HepG2 (cell line): ENCODE results near the gene ABHD12. TPM values are rescaled to one million over a fixed set of nuclear protein-coding genes. Genes with fewer than 3 reads are reported as not detected.
A peak's percentile ranks its signal among the peaks of the same experiment; 100 is the strongest.

ENCODE experiments used
- ARNTL ChIP-seq: sonication (generic); formaldehyde crosslinking; IDR thresholded peaks from 2 replicates; pipeline ENCODE4 v1.4.0; 2020; ENCODE audit warnings: mild to moderate bottlenecking, missing genetic modification reagents
- BCL6 ChIP-seq: IDR thresholded peaks from 2 replicates; pipeline ENCODE4 v1.6.1; 2016; ENCODE audit warnings: missing genetic modification reagents, missing compliant biosample characterization
- CREB1 ChIP-seq, 2 experiments: fragments of 450-650 bp in 1 of 2; IDR thresholded peaks; 2 replicates each; pipeline ENCODE4 v1.6.1; 2016 to 2017; ENCODE audit warnings: control low read depth in 1 of 2, mild to moderate bottlenecking in 1 of 2, missing compliant biosample characterization in 1 of 2, missing genetic modification characterization in 1 of 2
- ETV6 ChIP-seq: sonication (generic); formaldehyde crosslinking; conservative IDR thresholded peaks from 2 replicates; pipeline ENCODE4 v1.4.0; 2020; ENCODE audit warnings: missing genetic modification reagents
- HOXA3 ChIP-seq: sonication (generic); formaldehyde crosslinking; IDR thresholded peaks from 2 replicates; pipeline ENCODE4 v1.5.0; 2020; ENCODE audit warnings: missing genetic modification reagents
- ISL2 ChIP-seq: sonication (generic); formaldehyde crosslinking; IDR thresholded peaks from 2 replicates; pipeline ENCODE4 v1.5.0; 2020; ENCODE audit warnings: missing genetic modification reagents
- MED1 ChIP-seq: sonication (generic); formaldehyde crosslinking; IDR thresholded peaks from 2 replicates; pipeline ENCODE4 v1.4.0; 2020; ENCODE audit warnings: missing genetic modification reagents
- NFE2L2 ChIP-seq: fragments of 150-350 bp; IDR thresholded peaks from 2 replicates; pipeline ENCODE4 v1.6.1; 2014; ENCODE audit warnings: low read length
- NR2C2 ChIP-seq: sonication (generic); formaldehyde crosslinking; IDR thresholded peaks from 2 replicates; pipeline ENCODE4 v1.4.0; 2020; ENCODE audit warnings: missing genetic modification reagents, mild to moderate bottlenecking, moderate library complexity, borderline replicate concordance
- PAWR ChIP-seq: sonication (generic); formaldehyde crosslinking; IDR thresholded peaks from 2 replicates; pipeline ENCODE4 v1.4.0; 2020; ENCODE audit warnings: missing genetic modification reagents, mild to moderate bottlenecking, borderline replicate concordance
- SMARCE1 ChIP-seq: fragments of 450-650 bp; IDR thresholded peaks from 2 replicates; pipeline ENCODE4 v1.6.1; 2017; ENCODE audit warnings: borderline replicate concordance
- TARDBP ChIP-seq: sonication (generic); formaldehyde crosslinking; IDR thresholded peaks from 2 replicates; pipeline ENCODE4 v1.8.0; 2022; ENCODE audit warnings: mild to moderate bottlenecking, missing genetic modification reagents
- TCF7L2 ChIP-seq: IDR thresholded peaks from 2 replicates; pipeline ENCODE4 v1.6.1; 2011; ENCODE audit warnings: mild to moderate bottlenecking, low read depth, low read length, moderate library complexity
- TEAD2 ChIP-seq: sonication (generic); formaldehyde crosslinking; IDR thresholded peaks from 2 replicates; pipeline ENCODE4 v1.9.0; 2021; ENCODE audit warnings: missing genetic modification reagents
- ZNF274 ChIP-seq: sonication (generic); formaldehyde crosslinking; IDR thresholded peaks from 2 replicates; pipeline ENCODE4 v1.5.1; 2020; ENCODE audit warnings: mild to moderate bottlenecking, missing genetic modification reagents
- ZNF709 ChIP-seq: sonication (generic); formaldehyde crosslinking; IDR thresholded peaks from 2 replicates; pipeline ENCODE4 v1.5.0; 2020; ENCODE audit warnings: mild to moderate bottlenecking, missing genetic modification reagents
- ZNF713 ChIP-seq: sonication (generic); formaldehyde crosslinking; IDR thresholded peaks from 2 replicates; pipeline ENCODE4 v1.4.0; 2020; ENCODE audit warnings: mild to moderate bottlenecking, missing genetic modification reagents
- ZNF724P ChIP-seq: sonication (generic); formaldehyde crosslinking; IDR thresholded peaks from 2 replicates; pipeline ENCODE4 v1.8.0; 2022; ENCODE audit warnings: missing genetic modification reagents, borderline replicate concordance
- polyA plus RNA-seq, 8 experiments: library from polyadenylated mRNA; depleted of rRNA in 3 of 8; stranded (reverse) in 7 of 8; unstranded in 1 of 8; fragments of >200 nt; fragmentation: Illumina TruSeq in 4 of 8; extraction: Trizol in 4 of 8; gene quantifications; 2 replicates each; pipeline versions ENCODE4 v1.2.1 to v1.2.3, GENCODE V29; 2011 to 2016; ENCODE audit warnings: low read depth in 4 of 8, missing spikeins in 1 of 8, mixed read lengths in 1 of 8; ENCODE audit not compliant: insufficient read depth in 1 of 8
- total RNA-seq, 5 experiments: library from RNA; depleted of rRNA; stranded (reverse); fragments of >200 nt; fragmentation: Illumina TruSeq; extraction: Trizol; gene quantifications; 2 replicates each; pipeline ENCODE4 v1.2.3, GENCODE V29; 2016; ENCODE audit warnings: low read depth in 1 of 5
- TF ChIP-seq, protein P1 (sequence below): sonication (generic); formaldehyde crosslinking; IDR thresholded peaks from 2 replicates; pipeline ENCODE4 v1.5.1; 2020; ENCODE audit warnings: missing genetic modification reagents, mild to moderate bottlenecking, borderline replicate concordance
- TF ChIP-seq, protein P2 (sequence below): fragments of 450-650 bp; IDR thresholded peaks from 2 replicates; pipeline ENCODE4 v1.6.1; 2017; ENCODE audit warnings: mild to moderate bottlenecking
- TF ChIP-seq, protein P3 (sequence below): sonication (generic); formaldehyde crosslinking; IDR thresholded peaks from 2 replicates; pipeline ENCODE4 v1.4.0; 2020; ENCODE audit warnings: missing genetic modification reagents
- TF ChIP-seq, protein P4 (sequence below): sonication (generic); formaldehyde crosslinking; IDR thresholded peaks from 2 replicates; pipeline ENCODE4 v1.5.0; 2020; ENCODE audit warnings: mild to moderate bottlenecking, missing genetic modification reagents, borderline replicate concordance

The ABHD12 gene
- total and polyA plus RNA-seq, 2 of the 13 experiments (the other 11 are each of a cell fraction or from before 2014, with no cell fraction given): 23.5 to 72.1 TPM

DNA sequence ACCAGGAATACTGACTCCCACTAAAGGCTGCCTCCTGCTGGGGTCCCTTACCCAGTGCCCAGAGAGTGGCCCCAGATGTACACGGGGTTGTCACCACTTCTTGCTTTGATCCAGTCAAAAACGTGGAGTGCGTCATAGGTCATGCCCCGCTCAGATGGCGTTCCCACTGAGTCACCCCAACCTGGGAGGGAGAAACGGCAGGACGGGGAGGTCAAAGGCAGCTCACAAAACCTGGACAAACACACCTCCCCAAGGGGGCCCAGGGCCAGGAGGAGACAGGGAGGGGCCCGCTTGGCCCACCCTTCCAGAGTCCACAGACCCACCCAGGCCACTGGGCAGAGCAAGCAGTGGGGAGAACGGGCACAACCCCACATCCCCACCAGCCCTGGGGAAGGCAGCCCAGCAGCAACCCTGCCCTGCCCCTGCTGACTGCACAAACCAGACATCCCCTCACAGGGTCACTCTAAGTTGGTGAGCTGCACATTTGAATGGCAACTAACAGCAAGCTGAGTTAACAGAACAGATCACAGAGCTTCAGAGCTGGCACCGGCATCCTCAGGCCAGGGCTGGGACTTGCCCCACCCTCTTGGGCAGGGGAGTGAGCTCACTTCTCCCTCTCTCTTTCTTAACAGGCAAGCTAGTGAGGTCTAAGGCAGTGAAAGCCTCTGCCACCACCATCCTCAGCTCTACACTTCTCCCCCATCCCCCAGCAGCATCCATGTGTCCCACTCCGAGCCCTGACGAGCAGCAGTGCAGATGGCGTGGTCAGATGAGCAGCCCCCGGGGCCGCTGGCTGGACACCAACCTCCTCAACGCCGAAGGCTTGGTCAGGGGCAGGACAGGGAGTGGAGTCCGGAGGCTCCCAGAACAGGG, 81.0 kb downstream of the ABHD12 start (continued):
- TF ChIP-seq NR2C2 (CRISPR knock-in tag) (peak; percentile 76), ISL2 (CRISPR knock-in tag) (peak; percentile 21; the same call in 1 of the 2 replicates), ZNF274 (CRISPR knock-in tag) (0 out of 2 replicates have a peak, but pooled peaks have one; percentile 16), TEAD2 (0 out of 2 replicates have a peak, but pooled peaks have one; percentile 58), PAWR (CRISPR knock-in tag) (no peak), TCF7L2 (no peak), MED1 (CRISPR knock-in tag) (0 out of 2 replicates have a peak, but pooled peaks have one; percentile 30), ARNTL (0 out of 2 replicates have a peak, but pooled peaks have one; percentile 25), ZNF713 (CRISPR knock-in tag) (0 out of 2 replicates have a peak, but pooled peaks have one; percentile 15), ZNF724P (no peak), NFE2L2 (no peak), CREB1 (IDR thresholded peaks at IDR 0.05) (peak; percentile 79), CREB1 (CRISPR knock-in tag; IDR thresholded peaks at IDR 0.05) (no peak), ETV6 (CRISPR knock-in tag) (no peak), ZNF709 (CRISPR knock-in tag) (no peak), SMARCE1 (no peak), TARDBP (CRISPR knock-in tag) (no peak), BCL6 (CRISPR knock-in tag) (peak; percentile 5; the same call in 1 of the 2 replicates), HOXA3 (CRISPR knock-in tag) (peak; percentile 38; the same call in 1 of the 2 replicates)
- TF ChIP-seq, protein P1, sequence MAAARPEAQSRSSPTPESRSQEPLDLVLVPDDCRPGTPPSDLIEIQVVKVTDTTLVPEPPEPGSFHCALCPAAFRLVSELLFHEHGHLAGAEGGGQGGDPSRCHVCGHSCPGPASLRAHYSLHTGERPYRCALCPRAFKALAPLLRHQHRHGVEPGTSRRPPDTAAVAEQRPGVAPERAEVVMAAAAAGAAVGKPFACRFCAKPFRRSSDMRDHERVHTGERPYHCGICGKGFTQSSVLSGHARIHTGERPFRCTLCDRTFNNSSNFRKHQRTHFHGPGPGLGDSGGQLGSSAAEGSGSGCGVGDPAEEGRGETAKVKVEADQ (CRISPR knock-in tag): no peak
- TF ChIP-seq, protein P2, sequence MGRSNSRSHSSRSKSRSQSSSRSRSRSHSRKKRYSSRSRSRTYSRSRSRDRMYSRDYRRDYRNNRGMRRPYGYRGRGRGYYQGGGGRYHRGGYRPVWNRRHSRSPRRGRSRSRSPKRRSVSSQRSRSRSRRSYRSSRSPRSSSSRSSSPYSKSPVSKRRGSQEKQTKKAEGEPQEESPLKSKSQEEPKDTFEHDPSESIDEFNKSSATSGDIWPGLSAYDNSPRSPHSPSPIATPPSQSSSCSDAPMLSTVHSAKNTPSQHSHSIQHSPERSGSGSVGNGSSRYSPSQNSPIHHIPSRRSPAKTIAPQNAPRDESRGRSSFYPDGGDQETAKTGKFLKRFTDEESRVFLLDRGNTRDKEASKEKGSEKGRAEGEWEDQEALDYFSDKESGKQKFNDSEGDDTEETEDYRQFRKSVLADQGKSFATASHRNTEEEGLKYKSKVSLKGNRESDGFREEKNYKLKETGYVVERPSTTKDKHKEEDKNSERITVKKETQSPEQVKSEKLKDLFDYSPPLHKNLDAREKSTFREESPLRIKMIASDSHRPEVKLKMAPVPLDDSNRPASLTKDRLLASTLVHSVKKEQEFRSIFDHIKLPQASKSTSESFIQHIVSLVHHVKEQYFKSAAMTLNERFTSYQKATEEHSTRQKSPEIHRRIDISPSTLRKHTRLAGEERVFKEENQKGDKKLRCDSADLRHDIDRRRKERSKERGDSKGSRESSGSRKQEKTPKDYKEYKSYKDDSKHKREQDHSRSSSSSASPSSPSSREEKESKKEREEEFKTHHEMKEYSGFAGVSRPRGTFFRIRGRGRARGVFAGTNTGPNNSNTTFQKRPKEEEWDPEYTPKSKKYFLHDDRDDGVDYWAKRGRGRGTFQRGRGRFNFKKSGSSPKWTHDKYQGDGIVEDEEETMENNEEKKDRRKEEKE: no peak
- TF ChIP-seq, protein P3, sequence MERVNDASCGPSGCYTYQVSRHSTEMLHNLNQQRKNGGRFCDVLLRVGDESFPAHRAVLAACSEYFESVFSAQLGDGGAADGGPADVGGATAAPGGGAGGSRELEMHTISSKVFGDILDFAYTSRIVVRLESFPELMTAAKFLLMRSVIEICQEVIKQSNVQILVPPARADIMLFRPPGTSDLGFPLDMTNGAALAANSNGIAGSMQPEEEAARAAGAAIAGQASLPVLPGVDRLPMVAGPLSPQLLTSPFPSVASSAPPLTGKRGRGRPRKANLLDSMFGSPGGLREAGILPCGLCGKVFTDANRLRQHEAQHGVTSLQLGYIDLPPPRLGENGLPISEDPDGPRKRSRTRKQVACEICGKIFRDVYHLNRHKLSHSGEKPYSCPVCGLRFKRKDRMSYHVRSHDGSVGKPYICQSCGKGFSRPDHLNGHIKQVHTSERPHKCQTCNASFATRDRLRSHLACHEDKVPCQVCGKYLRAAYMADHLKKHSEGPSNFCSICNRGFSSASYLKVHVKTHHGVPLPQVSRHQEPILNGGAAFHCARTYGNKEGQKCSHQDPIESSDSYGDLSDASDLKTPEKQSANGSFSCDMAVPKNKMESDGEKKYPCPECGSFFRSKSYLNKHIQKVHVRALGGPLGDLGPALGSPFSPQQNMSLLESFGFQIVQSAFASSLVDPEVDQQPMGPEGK (CRISPR knock-in tag): peak; percentile 87
- TF ChIP-seq, protein P4, sequence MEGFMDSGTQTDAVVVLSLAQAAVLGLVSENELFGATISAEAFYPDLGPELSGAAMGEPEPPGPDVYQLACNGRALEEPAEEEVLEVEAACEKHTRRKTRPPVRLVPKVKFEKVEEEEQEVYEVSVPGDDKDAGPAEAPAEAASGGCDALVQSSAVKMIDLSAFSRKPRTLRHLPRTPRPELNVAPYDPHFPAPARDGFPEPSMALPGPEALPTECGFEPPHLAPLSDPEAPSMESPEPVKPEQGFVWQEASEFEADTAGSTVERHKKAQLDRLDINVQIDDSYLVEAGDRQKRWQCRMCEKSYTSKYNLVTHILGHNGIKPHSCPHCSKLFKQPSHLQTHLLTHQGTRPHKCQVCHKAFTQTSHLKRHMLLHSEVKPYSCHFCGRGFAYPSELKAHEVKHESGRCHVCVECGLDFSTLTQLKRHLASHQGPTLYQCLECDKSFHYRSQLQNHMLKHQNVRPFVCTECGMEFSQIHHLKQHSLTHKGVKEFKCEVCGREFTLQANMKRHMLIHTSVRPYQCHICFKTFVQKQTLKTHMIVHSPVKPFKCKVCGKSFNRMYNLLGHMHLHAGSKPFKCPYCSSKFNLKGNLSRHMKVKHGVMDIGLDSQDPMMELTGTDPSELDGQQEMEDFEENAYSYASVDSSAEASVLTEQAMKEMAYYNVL (CRISPR knock-in tag): no peak
